Right lobe of liver (tissue), 4 donors: ENCODE data around the gene CACNA1E.

Source experiments
- CTCF ChIP-seq, 4 donors: fragments of 200-600 bp in 3 of 4; fragments of 450-650 bp in 1 of 4; IDR thresholded peaks; one replicate each; pipeline versions ENCODE4 v1.5.1 to v1.8.0; 2016 to 2022; ENCODE audit warnings: antibody characterized with exemption in 4 of 4, mild to moderate bottlenecking in 2 of 4
- POLR2A ChIP-seq: fragments of 450-650 bp; IDR thresholded peaks from one replicate; pipeline ENCODE4 v1.6.1; 2017; ENCODE audit warnings: antibody characterized with exemption, mild to moderate bottlenecking
- donor health status: DM: no; HTN: no; CAD: no.
- donor health status: DM: no; HTN: no; CAD: no.
- donor health status: DM: no; HTN: yes; CAD: no.

- TF ChIP-seq CTCF (IDR thresholded peaks at IDR 0.05) = no peak
- no peak for TF ChIP-seq POLR2A
Measured at GRCh38 chr1:181768211-181768929, 285.1 kb downstream of the CACNA1E start.
